Measurements from ENCODE around the gene IMPACT. TPM values are rescaled to one million over a fixed set of nuclear protein-coding genes. Genes with fewer than 3 reads are reported as not detected.

The IMPACT gene
- total RNA-seq, 2 donors from 2014 or later, result 19.8 to 25.6 TPM

DNA sequence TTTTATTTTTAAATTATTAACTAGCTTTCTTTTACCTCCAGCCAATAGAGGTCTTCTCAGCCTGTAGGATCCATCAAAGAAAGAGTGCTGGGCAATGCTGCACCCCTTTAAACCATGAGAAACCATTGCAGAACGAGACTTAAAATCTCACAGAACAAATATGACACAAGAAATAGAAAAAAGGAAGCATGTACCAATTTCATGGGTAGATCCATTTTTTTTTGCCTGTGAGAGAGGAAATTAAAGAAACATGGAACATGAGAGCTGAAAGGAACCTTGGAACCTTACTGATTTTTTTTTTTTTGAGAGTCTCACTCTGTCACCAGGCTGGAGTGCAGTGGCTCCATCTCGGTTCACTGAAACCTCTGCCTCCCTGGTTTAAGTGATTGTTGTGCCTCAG is 47.9 kb downstream of the IMPACT start:
- H3K9ac ChIP-seq (ENCODE audit: low read depth in 2 of 2, low read length in 2 of 2), result no peak overlapping the region
- no peaks in the 10 kb centered on the region for H3K36me3 ChIP-seq
- no peak overlapping the region for H3K4me3 ChIP-seq
- intact Hi-C loops (cut with DNase I), result no loop called here
- H3K27ac ChIP-seq, result no peak overlapping the region
- DNase-seq, result no peak
- TF ChIP-seq, protein P1, sequence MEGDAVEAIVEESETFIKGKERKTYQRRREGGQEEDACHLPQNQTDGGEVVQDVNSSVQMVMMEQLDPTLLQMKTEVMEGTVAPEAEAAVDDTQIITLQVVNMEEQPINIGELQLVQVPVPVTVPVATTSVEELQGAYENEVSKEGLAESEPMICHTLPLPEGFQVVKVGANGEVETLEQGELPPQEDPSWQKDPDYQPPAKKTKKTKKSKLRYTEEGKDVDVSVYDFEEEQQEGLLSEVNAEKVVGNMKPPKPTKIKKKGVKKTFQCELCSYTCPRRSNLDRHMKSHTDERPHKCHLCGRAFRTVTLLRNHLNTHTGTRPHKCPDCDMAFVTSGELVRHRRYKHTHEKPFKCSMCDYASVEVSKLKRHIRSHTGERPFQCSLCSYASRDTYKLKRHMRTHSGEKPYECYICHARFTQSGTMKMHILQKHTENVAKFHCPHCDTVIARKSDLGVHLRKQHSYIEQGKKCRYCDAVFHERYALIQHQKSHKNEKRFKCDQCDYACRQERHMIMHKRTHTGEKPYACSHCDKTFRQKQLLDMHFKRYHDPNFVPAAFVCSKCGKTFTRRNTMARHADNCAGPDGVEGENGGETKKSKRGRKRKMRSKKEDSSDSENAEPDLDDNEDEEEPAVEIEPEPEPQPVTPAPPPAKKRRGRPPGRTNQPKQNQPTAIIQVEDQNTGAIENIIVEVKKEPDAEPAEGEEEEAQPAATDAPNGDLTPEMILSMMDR (IDR thresholded peaks at IDR 0.05), result no peak
- no peaks in the 10 kb centered on the region for H3K27me3 ChIP-seq
- H3K4me1 ChIP-seq, result no peaks in the 10 kb centered on the region
- no peaks in the 10 kb centered on the region for H3K9me3 ChIP-seq

DNA sequence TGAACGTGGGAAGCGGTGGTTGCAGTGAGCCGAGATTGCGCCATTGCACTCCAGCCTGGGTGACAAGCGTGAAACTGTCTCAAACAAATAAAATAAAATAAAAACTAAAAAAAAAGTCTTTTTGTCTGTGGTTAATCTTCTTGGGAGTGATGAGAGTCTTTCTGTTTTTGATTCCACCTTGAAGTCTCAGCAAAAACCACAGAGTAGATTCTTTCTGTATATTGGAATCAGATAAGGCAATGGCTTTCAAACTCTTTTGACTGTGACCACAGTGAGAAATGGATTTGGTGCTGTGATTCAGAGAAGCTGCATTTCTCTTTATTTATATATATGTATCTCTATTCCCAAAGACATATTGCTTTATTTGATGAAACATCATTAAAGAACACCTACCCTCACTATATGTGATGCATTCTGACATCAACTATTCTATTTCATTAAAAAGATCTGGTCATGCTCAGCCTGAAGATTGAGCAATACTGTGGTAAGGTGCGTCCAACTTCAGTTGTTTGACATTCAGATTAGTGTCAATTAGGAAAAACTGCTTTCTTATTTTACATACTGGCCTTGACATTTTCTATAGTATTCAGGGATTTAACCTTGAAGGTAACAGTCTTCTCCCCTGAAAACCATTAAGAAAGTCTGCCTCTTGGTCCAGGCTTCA is 49.6 kb downstream of the IMPACT start:
- Histone ChIP-seq H3K27ac (no peak overlapping the region), H3K36me3 (no peaks in the 10 kb centered on the region), H3K9me3 (no peaks in the 10 kb centered on the region), H3K9ac (ENCODE audit: low read depth in 2 of 2, low read length in 2 of 2) (no peak overlapping the region), H3K4me1 (no peaks in the 10 kb centered on the region), H3K27me3 (no peaks in the 10 kb centered on the region), H3K4me3 (no peak overlapping the region)
- TF ChIP-seq, protein P1 (IDR thresholded peaks at IDR 0.05), result no peak
- DNase-seq, result no peak
- intact Hi-C loops (cut with DNase I), result no loop called here

DNA sequence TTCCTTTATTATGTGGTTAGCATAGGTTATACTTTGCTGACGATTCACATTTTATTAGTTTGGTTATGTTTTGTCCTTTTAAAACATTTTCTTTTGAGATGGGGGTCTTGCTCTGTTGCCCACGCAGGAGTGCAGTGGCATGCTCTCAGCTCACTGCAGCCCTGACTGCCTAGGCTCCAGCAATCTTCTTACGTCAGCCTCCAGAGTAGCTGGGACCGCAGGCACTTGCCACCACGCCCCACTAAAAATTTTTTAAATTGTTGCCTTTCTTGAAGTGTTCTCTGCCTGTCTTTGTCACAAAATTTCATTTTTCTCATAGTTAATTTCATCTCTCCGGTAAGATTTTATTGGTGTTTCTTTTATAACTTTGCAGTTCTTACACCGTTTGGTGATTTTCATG is 52.9 kb downstream of the IMPACT start:
- DNase-seq, result no peak
- no peak overlapping the region for H3K9ac ChIP-seq (ENCODE audit: low read depth in 2 of 2, low read length in 2 of 2)
- H3K4me1 ChIP-seq, result no peaks in the 10 kb centered on the region
- no peaks in the 10 kb centered on the region for H3K36me3 ChIP-seq
- no peaks in the 10 kb centered on the region for H3K9me3 ChIP-seq
- no peak overlapping the region for H3K4me3 ChIP-seq
- H3K27ac ChIP-seq, result no peak overlapping the region
- intact Hi-C loops (cut with DNase I), result no loop called here
- TF ChIP-seq, protein P1 (IDR thresholded peaks at IDR 0.05), result no peak
- H3K27me3 ChIP-seq, result no peaks in the 10 kb centered on the region

DNA sequence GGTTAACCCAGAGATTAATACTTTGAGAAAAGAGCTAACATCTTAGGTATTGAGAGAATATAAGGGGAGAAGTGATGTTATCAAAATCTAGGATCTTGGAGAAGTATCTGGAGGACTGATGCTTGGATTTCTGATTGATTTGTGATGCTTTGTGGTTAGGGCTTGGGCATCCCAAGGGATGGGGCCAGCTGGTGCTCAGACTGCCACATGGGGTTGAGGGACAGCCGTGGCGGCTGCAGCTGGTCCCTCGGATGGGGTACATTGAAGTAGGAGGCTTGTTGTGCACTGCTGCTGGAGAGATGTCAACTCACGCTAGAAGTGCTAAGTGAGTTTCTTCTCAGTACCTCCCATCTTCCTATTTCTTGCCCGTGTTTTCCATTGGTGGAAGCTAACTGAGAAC is 56.4 kb downstream of the IMPACT start:
- intact Hi-C loops (cut with DNase I), result no loop called here
- TF ChIP-seq, protein P1 (IDR thresholded peaks at IDR 0.05), result no peak

DNA sequence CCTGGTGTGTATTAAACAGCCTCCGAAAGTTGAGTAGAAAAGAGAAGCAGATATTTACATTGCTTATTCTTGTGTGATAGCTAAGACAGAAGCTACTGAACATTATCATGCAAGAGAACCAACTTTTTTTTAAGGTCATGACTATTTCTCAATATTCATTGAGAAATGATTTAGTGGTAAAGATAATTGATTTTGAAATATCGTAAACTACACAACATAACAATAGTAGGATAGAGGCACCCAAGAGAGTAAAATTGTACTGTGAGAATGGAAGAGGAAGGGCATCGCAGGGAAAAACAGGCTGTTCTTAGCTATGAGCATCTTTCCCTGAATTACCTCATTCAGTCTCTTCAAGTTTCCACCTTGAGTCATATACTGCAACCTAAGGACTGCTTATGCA is 59.2 kb downstream of the IMPACT start:
- no peak overlapping the region for H3K4me3 ChIP-seq
- DNase-seq, result no peak
- H3K27ac ChIP-seq, result no peak overlapping the region
- H3K27me3 ChIP-seq, result no peaks in the 10 kb centered on the region
- no peaks in the 10 kb centered on the region for H3K9me3 ChIP-seq
- TF ChIP-seq, protein P1 (IDR thresholded peaks at IDR 0.05), result no peak
- intact Hi-C loops (cut with DNase I), result loop anchor here (5.0 kb wide), 4 partner anchors 33 to 308 kb away; no protein-coding TSS in a partner anchor
- H3K9ac ChIP-seq (ENCODE audit: low read depth in 2 of 2, low read length in 2 of 2), result no peak overlapping the region
- no peaks in the 10 kb centered on the region for H3K36me3 ChIP-seq
- H3K4me1 ChIP-seq, result no peaks in the 10 kb centered on the region

More for the DNA sequence above, 56.4 kb downstream of the IMPACT start:
- Histone ChIP-seq H3K27ac (no peak overlapping the region), H3K4me3 (no peak overlapping the region), H3K9ac (ENCODE audit: low read depth in 2 of 2, low read length in 2 of 2) (no peak overlapping the region), H3K36me3 (no peaks in the 10 kb centered on the region), H3K4me1 (no peaks in the 10 kb centered on the region), H3K27me3 (no peaks in the 10 kb centered on the region), H3K9me3 (no peaks in the 10 kb centered on the region)
- no peak for DNase-seq

All from colonic mucosa (tissue), 4 donors.